Coronary artery (tissue), 2 donors: Measurements from ENCODE around the gene PDZK1IP1.

Source experiments
- DNase-seq: peaks from one replicate; pipeline ENCODE4 v3.0.0-alpha.2; 2017; ENCODE audit warnings: low spot score
- H3K27ac ChIP-seq, 2 donors: fragments of 200-600 bp; sonication (generic); one replicate each; pipeline ENCODE4 v1.5.1; 2016 to 2019
- H3K4me3 ChIP-seq: fragments of 200-600 bp; sonication (generic); 2 replicates; pipeline ENCODE4 v1.5.1; 2016; ENCODE audit warnings: mild to moderate bottlenecking, moderate library complexity
- CTCF ChIP-seq: fragments of 200-600 bp; sonication (generic); IDR thresholded peaks from one replicate; pipeline ENCODE4 v1.5.1; 2019; ENCODE audit warnings: antibody characterized with exemption

The PDZK1IP1 gene

GRCh38 chr1:47184090-47184821, 5.6 kb downstream of the PDZK1IP1 start:
- Histone ChIP-seq H3K27ac (no peak overlapping the region), H3K4me3 (no peak overlapping the region)
- no peak for TF ChIP-seq CTCF
- DNase-seq = no peak

GRCh38 chr1:47183308-47184089, 6.3 kb downstream of the PDZK1IP1 start:
- Histone ChIP-seq H3K4me3 (no peak overlapping the region), H3K27ac (no peak overlapping the region)
- DNase-seq = no peak
- TF ChIP-seq CTCF = no peak

GRCh38 chr1:47182676-47183235, 7.1 kb downstream of the PDZK1IP1 start:
- no peak for DNase-seq

GRCh38 chr1:47181955-47182675, 7.7 kb downstream of the PDZK1IP1 start:
- H3K27ac ChIP-seq = no peak overlapping the region
- H3K4me3 ChIP-seq = no peak overlapping the region
- no peak for TF ChIP-seq CTCF
- peak; percentile 29 for DNase-seq

More at GRCh38 chr1:47182676-47183235, 7.1 kb downstream of the PDZK1IP1 start:
- no peak overlapping the region for H3K27ac ChIP-seq
- no peak for TF ChIP-seq CTCF
- no peak overlapping the region for H3K4me3 ChIP-seq

- no peak overlapping the region for H3K27ac ChIP-seq
- no peak overlapping the region for H3K4me3 ChIP-seq
- no peak for TF ChIP-seq CTCF
- peak; percentile 70 for DNase-seq
These were observed 8.5 kb downstream of the PDZK1IP1 start for GRCh38 chr1:47181095-47181954.

GRCh38 chr1:47180603-47181094, 9.2 kb downstream of the PDZK1IP1 start:
- H3K4me3 ChIP-seq = no peak overlapping the region
- DNase-seq = no peak
- TF ChIP-seq CTCF = no peak
- no peak overlapping the region for H3K27ac ChIP-seq
